HG02642 (cell line): ENCODE measurements around the gene LHPP.
A peak's percentile ranks its signal among the peaks of the same experiment; 100 is the strongest.

Source experiments
- ATAC-seq: cut with Tn5 transposase; IDR thresholded peaks from one replicate; pipeline ENCODE4 v1.9.1; 2021; ENCODE audit warnings: mild to moderate bottlenecking; ENCODE audit not compliant: unreplicated experiment, poor library complexity

Gene LHPP

DNA sequence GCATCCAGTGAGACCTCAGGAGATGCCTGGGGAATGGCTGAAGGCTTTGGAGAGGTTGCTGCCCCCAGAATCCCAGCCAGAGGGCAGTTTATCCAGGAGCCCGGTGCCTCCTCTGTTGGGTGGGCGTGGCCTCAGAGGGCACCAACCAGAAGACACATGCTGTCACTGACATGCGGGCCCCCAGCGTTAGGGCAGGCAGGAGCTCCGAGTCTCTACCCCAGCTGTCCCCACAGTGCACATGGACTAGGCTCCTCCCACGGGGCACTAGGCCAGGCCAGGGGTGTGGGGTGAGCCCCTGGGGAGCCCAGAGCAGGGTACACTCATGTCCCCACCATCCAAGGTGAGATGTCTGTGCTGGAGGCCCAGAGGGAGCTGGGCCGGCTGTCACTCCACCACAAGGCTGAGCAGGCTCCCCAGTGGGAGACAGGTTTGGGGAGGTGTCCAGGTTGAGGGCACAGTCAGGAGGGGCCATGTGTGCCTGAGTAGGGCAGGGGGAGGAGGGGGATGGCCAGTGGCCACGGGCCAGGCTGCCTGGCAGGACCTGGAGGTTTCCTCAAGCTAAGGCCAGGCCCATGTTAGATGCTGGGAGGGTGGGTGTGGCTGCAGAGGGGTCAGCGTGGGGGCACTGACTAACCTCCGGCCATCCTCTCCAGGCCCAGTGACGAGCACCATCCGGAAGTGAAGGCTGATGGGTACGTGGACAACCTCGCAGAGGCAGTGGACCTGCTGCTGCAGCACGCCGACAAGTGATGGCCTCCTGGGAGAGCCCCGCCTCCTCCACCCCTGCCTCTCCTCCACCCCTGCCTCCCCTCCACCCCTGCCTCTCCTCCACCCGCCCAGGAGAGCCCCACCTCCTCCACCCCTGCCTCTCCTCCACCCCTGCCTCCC lies 151.2 kb downstream of the LHPP start:
- ATAC-seq: peak; percentile 37

DNA sequence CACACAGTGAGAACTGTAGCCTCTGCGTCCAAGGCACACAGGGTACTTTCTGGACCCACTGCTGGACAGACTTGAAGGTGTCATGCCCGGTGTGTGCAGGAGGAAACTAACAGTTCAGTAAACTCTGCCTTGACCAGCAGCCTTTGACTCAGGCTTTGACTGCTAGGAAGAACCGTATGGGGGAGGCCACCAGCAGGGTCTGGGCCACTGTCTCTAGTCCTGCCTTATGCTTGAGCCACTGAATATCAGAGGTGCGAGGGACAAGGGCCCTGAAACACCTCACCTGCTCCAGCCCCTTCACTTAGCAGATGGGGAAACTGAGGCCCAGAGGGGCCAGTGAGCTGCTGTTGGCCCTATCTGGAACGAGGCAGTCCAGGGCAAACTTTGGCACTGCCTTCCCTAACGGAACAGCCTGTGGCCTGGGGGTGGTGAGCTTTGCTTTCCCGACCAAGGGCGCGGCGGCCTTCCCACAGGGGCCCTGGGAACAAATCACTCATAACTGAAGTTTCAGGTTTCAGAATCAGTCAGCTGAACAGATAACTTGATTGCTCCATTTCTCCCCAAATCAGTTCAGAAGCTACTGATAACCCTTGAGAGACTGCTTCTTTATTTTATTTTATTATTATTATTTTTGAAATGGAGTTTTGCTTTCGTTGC lies 152.5 kb downstream of the LHPP start:
- peak; percentile 55 for ATAC-seq

DNA sequence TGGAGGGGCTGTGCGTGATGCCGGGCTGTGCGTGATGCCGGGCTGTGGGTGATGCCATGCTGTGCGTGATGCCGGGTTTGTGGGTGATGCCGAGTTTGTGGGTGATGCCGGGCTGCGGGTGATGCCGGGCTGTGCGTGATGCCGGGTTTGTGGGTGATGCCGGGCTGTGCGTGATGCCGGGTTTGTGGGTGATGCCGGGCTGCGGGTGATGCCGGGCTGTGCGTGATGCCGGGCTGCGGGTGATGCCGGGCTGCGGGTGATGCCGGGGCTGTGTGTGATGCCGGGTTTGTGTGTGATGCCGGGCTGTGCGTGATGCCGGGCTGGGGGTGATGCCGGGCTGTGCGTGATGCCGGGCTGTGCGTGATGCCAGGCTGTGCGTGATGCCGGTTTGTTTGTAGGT lies 153.6 kb downstream of the LHPP start:
- no peak for ATAC-seq

DNA sequence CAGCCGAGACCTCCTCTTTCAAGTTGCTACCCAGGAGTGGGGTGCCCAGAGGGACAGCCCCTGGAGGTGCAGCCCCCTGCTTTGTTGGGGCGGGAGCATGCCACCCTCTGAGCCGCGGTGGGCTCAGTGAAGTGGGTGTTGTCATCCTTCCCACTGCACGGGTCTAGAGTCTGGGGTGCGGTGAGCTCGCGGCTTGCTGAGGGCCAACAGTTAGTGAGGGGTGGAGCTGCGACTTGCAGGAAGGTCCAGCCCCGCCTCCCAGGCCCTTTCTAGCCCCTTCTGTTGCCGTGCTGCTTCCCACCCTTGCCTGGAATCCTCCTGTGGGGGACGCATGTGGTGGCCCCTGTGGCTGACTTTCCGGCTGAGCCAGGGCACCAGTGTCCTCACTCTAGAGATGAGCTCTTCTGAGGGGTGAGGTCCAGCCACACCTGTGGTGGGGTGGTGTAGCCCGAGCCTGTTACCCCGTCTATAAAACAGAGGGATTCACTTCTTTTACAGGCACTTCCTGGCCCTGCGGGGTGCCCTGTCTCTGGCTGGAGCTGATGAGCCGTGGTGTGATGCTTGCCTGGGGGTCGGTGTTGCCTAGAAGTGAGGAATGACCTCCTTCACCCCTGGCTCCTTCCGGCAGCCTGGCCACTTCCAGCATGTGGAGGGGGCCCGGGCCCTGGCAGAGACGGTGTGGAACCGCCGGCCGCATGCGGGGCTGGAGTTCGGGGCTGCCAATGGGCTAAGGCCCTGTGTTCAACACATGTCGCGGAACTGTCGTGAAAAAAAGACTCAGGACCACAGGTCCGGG lies 154.6 kb downstream of the LHPP start:
- no peak for ATAC-seq

DNA sequence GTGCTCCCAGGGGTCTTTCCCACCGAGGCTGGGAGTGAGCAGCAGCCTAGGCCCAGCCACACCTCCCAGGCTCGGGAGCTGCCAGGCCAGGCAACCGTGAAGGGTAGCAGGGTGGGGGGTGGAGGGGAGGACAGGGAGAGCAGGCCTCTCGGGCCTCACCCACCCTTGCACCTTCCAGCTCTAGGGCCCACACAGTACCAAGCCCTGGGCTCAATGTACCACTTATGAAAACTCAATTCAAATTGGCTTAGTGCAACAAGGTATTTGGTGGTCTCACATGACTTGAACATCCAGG lies 155.2 kb downstream of the LHPP start:
- no peak for ATAC-seq

DNA sequence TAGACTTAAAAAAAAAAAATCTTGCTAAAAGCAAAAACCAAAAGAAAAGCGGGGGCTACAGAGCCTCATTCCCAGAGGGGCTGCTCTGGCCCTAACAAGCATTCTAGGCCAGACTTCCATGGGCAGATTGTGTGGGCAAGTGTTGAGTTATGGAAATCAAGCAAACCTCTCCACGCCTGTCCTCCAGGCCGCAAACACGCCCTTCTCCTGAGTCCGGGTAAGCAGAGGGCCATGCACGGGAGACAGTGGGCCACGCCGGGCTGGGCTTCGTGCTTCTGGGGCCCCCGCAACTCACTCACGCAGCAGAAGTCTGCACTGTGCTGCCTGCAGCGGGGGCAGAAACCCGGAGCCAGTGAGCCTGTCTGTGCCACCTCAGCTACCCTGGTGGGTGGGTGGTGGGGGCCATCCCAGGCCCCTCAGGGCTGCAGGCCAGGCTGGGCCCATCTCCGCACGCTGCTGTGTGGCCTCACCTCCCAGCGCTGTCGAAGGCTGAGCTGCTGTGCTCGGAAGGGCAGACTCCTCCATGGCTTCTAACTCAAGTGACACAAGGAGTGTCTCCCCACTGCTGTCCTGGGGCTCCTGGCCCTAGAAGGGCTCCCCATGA lies 156.9 kb downstream of the LHPP start:
- no peak for ATAC-seq

DNA sequence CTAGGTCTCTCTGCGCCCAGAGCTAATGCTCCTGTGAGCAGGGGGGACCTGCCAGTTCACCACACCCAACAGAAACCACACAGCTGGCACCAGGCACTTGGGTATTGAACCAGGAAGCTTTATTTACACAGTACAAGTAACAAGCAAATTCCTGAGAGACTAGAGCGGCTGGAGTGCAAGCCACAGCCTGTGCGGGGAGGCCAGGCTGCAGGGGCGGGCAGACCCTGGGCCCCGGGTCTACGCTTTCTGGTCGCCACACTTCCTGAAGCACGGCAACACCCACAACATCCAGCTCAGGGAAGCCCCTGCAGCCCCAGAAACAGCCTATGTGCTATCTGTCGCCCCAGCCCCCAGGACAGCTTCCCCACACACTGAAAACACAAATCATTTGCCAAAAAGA lies 157.6 kb downstream of the LHPP start:
- ATAC-seq: no peak

DNA sequence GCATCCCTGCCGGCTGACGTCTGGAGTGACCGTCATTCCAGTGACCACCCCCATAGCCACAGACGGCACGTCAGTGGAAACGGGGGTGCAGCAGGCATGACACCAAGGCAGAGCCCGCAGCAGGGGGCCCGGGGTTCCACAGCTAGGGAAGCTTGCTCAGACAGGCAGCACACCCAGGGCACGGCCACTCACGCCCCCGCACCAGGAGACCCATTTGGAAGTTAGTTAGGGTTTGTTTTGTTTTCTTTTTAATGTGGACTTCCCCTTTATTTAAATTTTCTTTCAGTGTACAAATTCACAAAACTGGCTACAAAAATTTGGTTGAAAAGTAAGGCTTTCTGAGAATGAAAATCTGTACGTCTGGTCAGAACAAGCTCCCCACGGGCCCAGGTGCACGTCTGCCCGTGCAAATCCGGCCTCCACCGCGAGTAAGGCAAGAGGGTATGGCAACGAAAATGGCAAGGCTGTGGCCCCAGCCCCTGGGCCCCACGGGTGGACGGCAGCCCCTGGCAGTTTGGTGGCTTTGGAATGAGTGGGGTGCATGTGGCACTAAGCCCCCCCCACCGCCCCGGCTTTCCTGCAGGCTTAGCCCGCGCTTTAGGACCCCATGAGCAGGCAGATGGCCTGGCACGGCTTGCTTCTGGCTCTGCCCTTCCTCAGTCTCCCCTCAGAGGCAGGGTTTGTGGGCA lies 158.3 kb downstream of the LHPP start:
- ATAC-seq: peak; percentile 59

DNA sequence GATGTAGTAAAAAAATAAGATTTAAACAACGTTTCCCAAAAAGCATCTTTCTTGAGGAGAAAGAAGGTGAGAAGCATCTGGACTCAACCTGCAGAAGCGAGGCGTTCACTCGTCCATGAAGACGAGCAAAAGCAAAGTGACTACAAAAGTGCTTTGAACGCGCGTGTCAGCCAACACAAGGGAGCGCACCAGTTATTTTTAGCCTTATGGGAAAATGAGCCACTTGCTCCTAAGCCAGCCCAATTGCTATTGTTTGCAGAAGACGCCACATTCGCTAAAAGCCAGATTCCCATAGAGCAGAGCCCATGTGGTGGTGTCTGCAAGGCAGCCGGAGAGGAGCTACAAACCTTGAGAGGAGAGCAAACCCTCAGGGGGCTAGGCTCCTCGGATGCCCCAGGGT lies 160.0 kb downstream of the LHPP start:
- no peak for ATAC-seq

DNA sequence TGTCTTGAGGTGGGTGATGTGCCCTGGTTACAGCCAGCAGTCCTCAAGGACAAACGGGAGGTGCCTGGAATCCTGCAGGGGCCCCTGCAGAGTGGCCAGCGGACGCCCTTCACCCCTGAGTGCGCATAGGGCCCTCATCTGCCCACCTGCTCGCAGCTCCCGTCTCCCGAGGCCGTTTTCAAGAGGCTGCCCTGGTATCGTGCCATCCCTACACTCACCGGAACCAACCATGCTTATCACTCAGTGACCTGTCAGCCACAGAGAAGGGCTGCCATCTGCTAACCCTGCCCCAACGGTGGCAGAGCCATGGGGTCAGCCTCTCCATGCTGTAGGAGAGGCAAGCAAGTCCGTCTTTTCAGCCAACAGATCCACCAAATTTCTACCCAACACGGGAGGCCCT lies 160.5 kb downstream of the LHPP start:
- no peak for ATAC-seq

DNA sequence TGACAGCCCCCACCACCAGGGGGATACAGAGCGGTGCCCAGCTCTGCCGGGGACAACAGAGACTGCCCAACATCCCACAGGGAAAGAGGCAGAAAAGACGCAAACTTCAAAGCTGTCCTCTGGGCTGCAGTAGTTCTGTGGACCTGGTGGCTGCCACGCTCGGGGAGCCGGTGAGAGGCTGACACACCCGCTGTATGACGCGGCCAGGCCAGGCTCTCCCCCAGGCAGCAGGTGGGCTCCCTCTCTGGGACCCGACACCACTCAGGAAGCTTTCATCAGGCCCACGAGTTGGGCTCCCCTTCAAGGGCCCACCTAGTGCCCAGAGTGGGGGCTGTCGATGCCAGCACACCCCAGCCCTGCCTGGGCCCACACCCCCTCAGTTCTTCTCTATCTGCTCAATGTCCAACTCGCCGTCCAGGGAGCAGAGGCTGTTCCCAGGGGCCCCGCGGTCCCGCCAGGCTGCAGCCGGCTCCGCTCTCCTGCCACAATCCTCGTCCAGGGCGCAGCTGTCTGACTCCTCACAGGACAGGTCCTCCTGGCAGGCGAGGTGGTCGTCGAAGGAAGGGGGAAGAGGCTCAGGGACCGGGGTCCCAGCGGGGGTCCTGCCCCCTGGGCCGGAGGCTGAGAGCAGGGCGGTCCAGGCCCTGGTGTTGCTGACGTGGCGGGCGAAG lies 161.4 kb downstream of the LHPP start:
- no peak for ATAC-seq

DNA sequence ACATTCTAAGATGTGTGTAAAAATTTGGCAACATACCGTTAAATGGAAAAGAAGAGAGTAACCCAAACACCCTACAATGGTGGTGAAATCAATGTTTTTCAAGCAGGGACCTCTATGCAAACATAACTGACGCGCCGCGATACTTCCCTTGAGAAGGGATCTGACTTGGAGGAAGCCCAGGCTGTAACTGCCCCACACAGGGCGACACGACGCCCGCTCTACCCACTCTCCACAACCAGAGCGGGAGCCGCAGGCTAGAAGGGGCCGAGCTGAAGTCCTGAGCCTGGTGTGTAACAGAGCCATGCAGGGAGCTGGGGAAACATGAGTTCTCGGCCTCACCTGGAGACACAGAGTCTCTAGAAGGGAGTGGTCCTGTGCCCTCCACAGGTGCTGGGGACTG lies 162.4 kb downstream of the LHPP start:
- no peak for ATAC-seq

DNA sequence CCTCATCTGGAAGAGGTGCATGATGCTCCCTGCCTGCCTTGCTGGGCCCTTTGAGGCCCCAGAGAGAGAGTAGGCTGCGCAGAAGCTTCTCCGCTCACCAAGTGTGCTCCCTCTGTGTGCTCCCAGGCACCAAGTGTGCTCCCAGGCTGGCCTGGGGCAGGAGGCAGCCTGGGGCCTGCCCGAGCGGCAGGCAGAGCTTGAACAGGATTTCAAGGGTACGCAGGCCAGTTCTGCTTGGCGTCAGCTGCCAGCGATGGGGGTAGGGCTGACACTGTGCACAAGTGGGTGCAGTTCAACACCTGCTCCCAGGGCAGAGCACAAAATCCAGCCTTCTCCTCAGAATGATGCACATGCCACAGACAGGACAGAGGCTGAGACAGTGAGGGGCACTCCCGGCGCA lies 162.8 kb downstream of the LHPP start:
- ATAC-seq: no peak

DNA sequence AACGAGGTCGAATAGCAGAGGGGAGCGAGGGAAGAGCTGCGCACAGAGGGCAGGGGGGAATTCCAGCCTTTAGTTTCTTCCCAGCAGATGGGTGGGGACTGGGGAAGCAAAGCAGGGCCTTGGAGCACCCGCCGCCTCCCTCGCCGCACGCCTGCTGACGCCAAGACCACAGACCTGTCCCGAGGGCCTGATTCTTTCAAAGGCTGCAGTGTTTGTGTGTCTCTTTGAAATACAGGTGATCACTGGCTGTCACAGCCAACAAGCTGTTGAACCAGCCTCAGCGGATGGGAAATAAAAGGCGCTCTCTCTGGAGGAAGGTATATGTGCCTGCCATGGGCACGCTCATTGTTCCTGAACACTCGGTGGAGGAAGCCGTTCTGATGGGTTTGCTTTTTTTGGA lies 163.3 kb downstream of the LHPP start:
- ATAC-seq: no peak

DNA sequence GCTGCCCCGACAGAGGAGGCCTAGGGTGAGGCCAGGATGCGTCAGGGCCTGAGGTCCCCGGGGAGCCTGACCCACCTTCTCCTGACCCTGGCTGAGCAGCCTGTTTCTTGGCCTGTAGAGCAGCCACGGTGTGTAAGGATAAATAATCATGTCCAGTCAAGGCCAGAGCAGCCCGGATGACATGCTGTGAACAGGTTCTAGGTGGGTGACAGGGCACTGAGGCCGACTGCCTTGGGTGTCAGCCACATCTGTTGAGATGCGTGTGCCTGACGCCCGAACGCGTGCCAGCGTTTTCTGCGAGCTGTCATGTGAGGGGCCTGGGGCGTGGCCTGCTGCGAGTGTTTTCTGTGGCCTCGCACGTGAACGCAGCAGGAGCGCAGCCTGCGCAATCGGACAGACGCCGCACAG lies 164.2 kb downstream of the LHPP start:
- ATAC-seq: no peak

DNA sequence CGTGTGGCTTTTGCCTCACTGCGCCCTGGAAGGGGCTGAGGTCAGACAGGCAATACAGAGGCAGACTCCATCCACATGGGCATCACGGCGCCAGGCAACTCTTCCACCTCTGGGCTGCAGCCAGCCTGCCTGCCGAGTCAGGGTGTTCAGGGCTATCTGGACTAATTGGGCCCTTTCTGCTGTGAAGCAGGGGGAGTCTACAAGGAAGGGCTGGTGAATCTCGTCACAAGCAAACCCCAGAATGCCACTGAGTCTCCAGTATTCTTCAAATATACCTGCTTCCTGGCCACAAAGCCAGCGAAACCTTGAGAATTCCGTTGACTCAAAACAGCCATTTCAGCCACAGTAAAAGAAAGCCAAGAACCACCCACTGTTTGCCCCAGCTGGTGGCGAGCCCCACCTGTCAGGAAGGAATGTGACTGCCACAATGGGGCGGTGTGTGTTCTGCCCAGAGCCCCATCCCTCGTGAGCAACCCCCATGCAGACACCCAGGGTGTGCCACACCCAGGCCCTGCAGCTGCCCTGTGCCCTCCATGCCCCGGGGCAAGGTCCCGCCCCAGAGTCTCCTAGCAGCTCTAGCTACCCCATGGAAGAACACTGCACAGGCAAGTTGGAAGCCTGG lies 165.2 kb downstream of the LHPP start:
- ATAC-seq: peak; percentile 80

DNA sequence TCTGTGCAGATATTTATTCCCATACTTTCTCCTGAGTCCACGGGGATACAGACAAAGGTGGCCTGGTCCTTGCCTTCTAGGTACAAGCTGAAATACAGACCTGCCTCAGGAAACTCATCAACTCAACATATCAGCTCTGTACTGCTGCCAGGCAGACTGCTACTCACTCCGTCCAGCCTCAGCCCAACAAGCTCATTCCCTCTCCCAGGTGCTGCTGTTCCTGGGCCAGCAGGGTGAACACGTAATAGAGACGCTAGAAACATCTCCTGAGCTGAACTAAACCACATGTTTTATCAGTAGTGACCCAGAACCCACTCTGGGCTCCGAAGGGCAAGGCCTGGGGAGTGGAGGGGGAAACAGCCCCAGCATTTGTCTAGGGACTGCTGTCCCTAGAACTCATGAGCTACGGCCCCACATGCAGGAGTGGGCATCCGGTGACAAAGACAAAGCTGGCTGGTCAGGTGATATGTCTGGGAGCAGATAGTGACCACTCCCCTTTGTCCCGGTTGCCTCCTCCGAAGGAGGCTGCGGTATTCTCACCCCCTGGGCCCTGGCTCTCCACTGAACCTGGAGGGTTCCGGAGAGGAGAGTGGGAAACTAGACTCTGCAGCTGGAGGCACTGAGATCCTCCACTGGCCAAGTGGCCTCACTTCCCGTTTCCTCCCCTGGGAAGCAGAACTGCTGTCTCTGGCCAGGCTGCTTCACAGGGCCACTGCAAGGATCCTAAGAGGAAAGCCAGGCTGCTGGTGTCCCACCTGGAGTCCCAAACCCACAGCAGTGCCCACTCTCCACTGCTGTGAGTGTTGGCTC lies 166.4 kb downstream of the LHPP start:
- no peak for ATAC-seq

DNA sequence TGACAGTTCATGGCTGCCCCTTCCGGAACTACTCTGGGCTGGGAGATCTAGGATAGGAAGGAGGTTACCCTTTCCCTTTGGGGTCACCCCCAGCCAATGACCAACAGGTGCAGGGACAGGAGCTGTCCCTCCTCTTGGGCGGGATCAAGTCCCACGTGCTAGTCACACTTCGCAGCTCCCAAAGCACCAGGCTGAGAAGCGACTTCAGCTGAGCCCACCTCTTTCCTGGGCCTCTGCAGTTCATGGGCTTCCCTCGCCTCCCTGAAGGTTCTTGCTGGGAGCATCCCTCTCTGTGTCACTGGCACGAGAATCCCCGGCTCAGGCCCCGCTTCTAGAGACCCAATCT lies 167.0 kb downstream of the LHPP start:
- no peak for ATAC-seq

DNA sequence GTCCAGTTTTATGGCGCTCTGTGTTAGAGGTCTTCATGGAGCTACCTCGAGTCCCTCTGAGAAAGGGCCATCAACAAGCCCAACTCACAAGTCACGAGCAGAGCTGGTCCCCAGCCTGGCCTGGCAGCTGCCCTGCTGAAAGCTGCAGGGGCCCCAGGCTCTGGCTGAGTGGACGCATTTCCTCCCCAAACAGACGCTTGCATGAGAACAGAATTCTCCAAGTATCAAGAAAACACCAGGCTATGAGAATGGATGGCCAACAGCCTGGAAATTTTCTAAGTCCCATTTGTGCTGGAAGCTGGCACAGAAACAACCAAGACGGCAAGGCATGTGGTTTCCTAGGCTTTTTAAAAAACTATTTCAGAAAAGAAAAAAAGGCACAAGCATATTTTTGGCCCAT lies 167.8 kb downstream of the LHPP start:
- no peak for ATAC-seq
